SKM-1 treated with dmso at 0.1 percent for 144 hours (cell line): Measurements from ENCODE around the gene DDX47.
"Not testable (repeated sequence)": the region's sequence is repeated elsewhere in the genome, so short reads cannot be mapped to it uniquely, and the experiment has no call there.

Experiments
- DNase-seq: peaks from one replicate; lab custom pipeline; 2025; ENCODE audit not compliant: unreplicated experiment; lab: John Stamatoyannopoulos, UW

DDX47 gene

GRCh38 chr12:12796928-12797793, 16.0 kb upstream of the DDX47 start:
- no peak for DNase-seq

- no peak for DNase-seq
These were observed 15.4 kb upstream of the DDX47 start for GRCh38 chr12:12797794-12798152.

- no peak for DNase-seq
These were observed 14.7 kb upstream of the DDX47 start for GRCh38 chr12:12798480-12798879.

GRCh38 chr12:12799163-12799920, 13.8 kb upstream of the DDX47 start:
- DNase-seq: no peak

GRCh38 chr12:12800406-12801180, 12.6 kb upstream of the DDX47 start:
- no peak for DNase-seq

GRCh38 chr12:12801656-12802055, 11.5 kb upstream of the DDX47 start:
- not testable (repeated sequence) for DNase-seq

- DNase-seq: no peak
These were observed 10.0 kb upstream of the DDX47 start for GRCh38 chr12:12803186-12803585.

GRCh38 chr12:12804011-12804410, 9.1 kb upstream of the DDX47 start:
- DNase-seq: no peak

- DNase-seq: no peak
These were observed 8.7 kb upstream of the DDX47 start for GRCh38 chr12:12804432-12804886.

GRCh38 chr12:12806784-12807516, 6.2 kb upstream of the DDX47 start:
- no peak for DNase-seq

- not testable (repeated sequence) for DNase-seq
These were observed 5.6 kb upstream of the DDX47 start for GRCh38 chr12:12807517-12807903.

GRCh38 chr12:12807970-12808702, 5.0 kb upstream of the DDX47 start:
- no peak for DNase-seq

- no peak for DNase-seq
These were observed 2.6 kb upstream of the DDX47 start for GRCh38 chr12:12810553-12811021.

- no peak for DNase-seq
These were observed 1.8 kb upstream of the DDX47 start for GRCh38 chr12:12811343-12811742.

- DNase-seq: no peak
These were observed 972 bp upstream of the DDX47 start for GRCh38 chr12:12812174-12812573.

- no peak for DNase-seq
These were observed 477 bp upstream of the DDX47 start for GRCh38 chr12:12812618-12813119.

- DNase-seq: no peak
These were observed 4.5 kb downstream of the DDX47 start for GRCh38 chr12:12817616-12818015.

GRCh38 chr12:12818701-12819100, 5.6 kb downstream of the DDX47 start:
- no peak for DNase-seq

GRCh38 chr12:12819221-12819620, 6.1 kb downstream of the DDX47 start:
- no peak for DNase-seq
